Panc1 (cell line): Measurements from ENCODE around the gene GJB3. TPM values are rescaled to one million over a fixed set of nuclear protein-coding genes. Genes with fewer than 3 reads are reported as not detected.

ENCODE experiments used
- ATAC-seq: fragments of 200-7000 bp; cut with Tn5 transposase; 2 replicates; pipeline ENCODE4 v1.9.1; 2020; ENCODE audit warnings: mild to moderate bottlenecking, moderate library complexity
- BruUV-seq: library from RNA; stranded (reverse); fragments of 400-500 nt; replicated peaks from 2 replicates; lab custom pipeline; 2021; lab: Mats Ljungman, UMichigan
- CTCF ChIA-PET: fragments of 300-600 bp; sonication (Branson Sonifier 250); formaldehyde crosslinking; loops from one replicate; lab custom pipeline; 2022; ENCODE audit warnings: antibody characterized with exemption; lab: Charles Lee
- POLR2A ChIA-PET: fragments of 300-600 bp; sonication (Branson Sonifier 250); formaldehyde crosslinking; loops from one replicate; lab custom pipeline; 2022; ENCODE audit warnings: antibody characterized with exemption; lab: Charles Lee
- DNase-seq: peaks from one replicate; pipeline ENCODE4 v3.0.0-alpha.2; 2010; ENCODE audit warnings: low read depth, low spot score
- H3K27ac ChIP-seq: 2 replicates; pipeline ENCODE4 v1.5.1; 2011; ENCODE audit warnings: mild to moderate bottlenecking, low read length, inconsistent platforms
- H3K27me3 ChIP-seq: fragments of 200-500 bp; sonication (Bioruptor generic); 2 replicates; pipeline ENCODE4 v1.6.0; 2014; ENCODE audit warnings: low read length, inconsistent platforms; ENCODE audit not compliant: control insufficient read depth, insufficient read depth
- H3K36me3 ChIP-seq: fragments of 200-500 bp; sonication (Bioruptor generic); 2 replicates; pipeline ENCODE4 v1.5.1; 2014; ENCODE audit warnings: inconsistent platforms, mild to moderate bottlenecking, low read length, moderate library complexity; ENCODE audit not compliant: control insufficient read depth, insufficient read depth
- H3K4me1 ChIP-seq: 2 replicates; pipeline ENCODE4 v1.5.1; 2011; ENCODE audit warnings: inconsistent platforms, mild to moderate bottlenecking, low read length, moderate library complexity; ENCODE audit not compliant: control insufficient read depth, insufficient read depth
- H3K4me3 ChIP-seq, 2 experiments: 2 replicates each; pipeline ENCODE4 v1.5.1; 2011 to 2012; ENCODE audit warnings: low read depth in 2 of 2, low read length in 2 of 2, mild to moderate bottlenecking in 2 of 2, inconsistent platforms in 1 of 2, moderate library complexity in 1 of 2
- H3K9me3 ChIP-seq: fragments of 200-500 bp; sonication (Bioruptor generic); 2 replicates; pipeline ENCODE4 v1.5.1; 2014; ENCODE audit warnings: low read depth, mild to moderate bottlenecking, inconsistent platforms, low read length, moderate library complexity; ENCODE audit not compliant: control insufficient read depth, insufficient read depth
- POLR2AphosphoS5 ChIP-seq: IDR thresholded peaks from 2 replicates; pipeline ENCODE4 v1.6.1; 2012; ENCODE audit warnings: mild to moderate bottlenecking, low read depth, low read length, moderate library complexity
- SIN3A ChIP-seq: IDR thresholded peaks from 2 replicates; pipeline ENCODE4 v1.6.1; 2012; ENCODE audit warnings: low read depth, mild to moderate bottlenecking, low read length, moderate library complexity, borderline replicate concordance; ENCODE audit not compliant: insufficient read depth
- TCF7L2 ChIP-seq: IDR thresholded peaks from 2 replicates; pipeline ENCODE4 v1.6.1; 2011; ENCODE audit warnings: mild to moderate bottlenecking, low read depth, low read length, inconsistent platforms
- in situ Hi-C: cut with HindIII; loops from 2 replicates; pipeline ENCODE4 v1.10.0; 2016; ENCODE audit warnings: low sequenced_read_pairs, low pct_unique_long_range_greater_than_20kb
- intact Hi-C: fragments of 100-400 bp; cut with micrococcal nuclease; formaldehyde crosslinking; loops from one replicate; pipeline ENCODE4 v1.10.0; 2022; ENCODE audit not compliant: unreplicated experiment
- total RNA-seq: library from RNA; stranded (reverse); gene quantifications from one replicate; pipeline ENCODE4 v1.2.1, GENCODE V29; 2021; ENCODE audit not compliant: unreplicated experiment
- TF ChIP-seq, protein P1 (sequence below): fragments of 450-650 bp; IDR thresholded peaks from 2 replicates; pipeline ENCODE4 v1.5.1; 2017; ENCODE audit warnings: mild to moderate bottlenecking
- TF ChIP-seq, protein P2 (sequence below), 2 experiments: IDR thresholded peaks; 2 replicates each; pipeline ENCODE4 v1.6.1; 2011 to 2012; ENCODE audit warnings: low read depth in 2 of 2, control low read depth in 1 of 2, low read length in 1 of 2, mild to moderate bottlenecking in 1 of 2, moderate library complexity in 1 of 2; ENCODE audit not compliant: insufficient read depth in 1 of 2

The GJB3 gene
- total RNA-seq, 1 experiment from 2014 or later = 0.15 TPM

DNA sequence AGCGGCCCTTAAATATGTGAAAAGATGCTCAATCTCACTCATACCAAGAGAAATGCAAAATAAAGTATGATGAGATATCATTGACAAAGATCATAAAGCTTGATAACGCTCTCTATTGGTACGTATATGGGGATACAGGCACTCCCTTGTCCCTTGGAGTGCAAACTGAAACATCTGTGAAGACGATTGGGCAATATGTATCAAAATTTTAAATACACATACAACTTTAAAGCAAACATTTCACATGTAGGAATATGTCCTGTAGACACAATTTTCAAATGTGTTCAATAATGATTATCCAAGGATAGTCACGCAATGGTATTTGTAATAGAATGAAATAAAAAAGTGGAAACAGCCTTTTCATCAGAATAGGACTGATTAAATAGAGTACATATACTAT, 2.0 kb upstream of the GJB3 start:
- intact Hi-C loops (no loop called here), in situ Hi-C loops (no loop called here)
- H3K4me1 ChIP-seq = peaks cover 5% of the 10 kb centered on the region; the same call in 1 of the 2 replicates
- H3K36me3 ChIP-seq = peaks cover 5% of the 10 kb centered on the region; the same call in 1 of the 2 replicates
- DNase-seq = no peak
- POLR2A ChIA-PET = interaction anchor here (0.6 kb wide), 1 partner anchor 1197 kb away, joined by 3 read pairs; no protein-coding TSS in a partner anchor
- CTCF ChIA-PET = no interaction called here
- H3K27ac ChIP-seq = no peak overlapping the region
- BruUV-seq = no TSS peak
- H3K27me3 ChIP-seq = peaks cover 3% of the 10 kb centered on the region
- no peak for TF ChIP-seq SIN3A
- no peak for TF ChIP-seq TCF7L2
- TF ChIP-seq, protein P1, sequence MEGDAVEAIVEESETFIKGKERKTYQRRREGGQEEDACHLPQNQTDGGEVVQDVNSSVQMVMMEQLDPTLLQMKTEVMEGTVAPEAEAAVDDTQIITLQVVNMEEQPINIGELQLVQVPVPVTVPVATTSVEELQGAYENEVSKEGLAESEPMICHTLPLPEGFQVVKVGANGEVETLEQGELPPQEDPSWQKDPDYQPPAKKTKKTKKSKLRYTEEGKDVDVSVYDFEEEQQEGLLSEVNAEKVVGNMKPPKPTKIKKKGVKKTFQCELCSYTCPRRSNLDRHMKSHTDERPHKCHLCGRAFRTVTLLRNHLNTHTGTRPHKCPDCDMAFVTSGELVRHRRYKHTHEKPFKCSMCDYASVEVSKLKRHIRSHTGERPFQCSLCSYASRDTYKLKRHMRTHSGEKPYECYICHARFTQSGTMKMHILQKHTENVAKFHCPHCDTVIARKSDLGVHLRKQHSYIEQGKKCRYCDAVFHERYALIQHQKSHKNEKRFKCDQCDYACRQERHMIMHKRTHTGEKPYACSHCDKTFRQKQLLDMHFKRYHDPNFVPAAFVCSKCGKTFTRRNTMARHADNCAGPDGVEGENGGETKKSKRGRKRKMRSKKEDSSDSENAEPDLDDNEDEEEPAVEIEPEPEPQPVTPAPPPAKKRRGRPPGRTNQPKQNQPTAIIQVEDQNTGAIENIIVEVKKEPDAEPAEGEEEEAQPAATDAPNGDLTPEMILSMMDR = no peak
- TF ChIP-seq, protein P2, sequence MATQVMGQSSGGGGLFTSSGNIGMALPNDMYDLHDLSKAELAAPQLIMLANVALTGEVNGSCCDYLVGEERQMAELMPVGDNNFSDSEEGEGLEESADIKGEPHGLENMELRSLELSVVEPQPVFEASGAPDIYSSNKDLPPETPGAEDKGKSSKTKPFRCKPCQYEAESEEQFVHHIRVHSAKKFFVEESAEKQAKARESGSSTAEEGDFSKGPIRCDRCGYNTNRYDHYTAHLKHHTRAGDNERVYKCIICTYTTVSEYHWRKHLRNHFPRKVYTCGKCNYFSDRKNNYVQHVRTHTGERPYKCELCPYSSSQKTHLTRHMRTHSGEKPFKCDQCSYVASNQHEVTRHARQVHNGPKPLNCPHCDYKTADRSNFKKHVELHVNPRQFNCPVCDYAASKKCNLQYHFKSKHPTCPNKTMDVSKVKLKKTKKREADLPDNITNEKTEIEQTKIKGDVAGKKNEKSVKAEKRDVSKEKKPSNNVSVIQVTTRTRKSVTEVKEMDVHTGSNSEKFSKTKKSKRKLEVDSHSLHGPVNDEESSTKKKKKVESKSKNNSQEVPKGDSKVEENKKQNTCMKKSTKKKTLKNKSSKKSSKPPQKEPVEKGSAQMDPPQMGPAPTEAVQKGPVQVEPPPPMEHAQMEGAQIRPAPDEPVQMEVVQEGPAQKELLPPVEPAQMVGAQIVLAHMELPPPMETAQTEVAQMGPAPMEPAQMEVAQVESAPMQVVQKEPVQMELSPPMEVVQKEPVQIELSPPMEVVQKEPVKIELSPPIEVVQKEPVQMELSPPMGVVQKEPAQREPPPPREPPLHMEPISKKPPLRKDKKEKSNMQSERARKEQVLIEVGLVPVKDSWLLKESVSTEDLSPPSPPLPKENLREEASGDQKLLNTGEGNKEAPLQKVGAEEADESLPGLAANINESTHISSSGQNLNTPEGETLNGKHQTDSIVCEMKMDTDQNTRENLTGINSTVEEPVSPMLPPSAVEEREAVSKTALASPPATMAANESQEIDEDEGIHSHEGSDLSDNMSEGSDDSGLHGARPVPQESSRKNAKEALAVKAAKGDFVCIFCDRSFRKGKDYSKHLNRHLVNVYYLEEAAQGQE (IDR thresholded peaks at IDR 0.05; ENCODE audit: insufficient read depth in 1 of 2, low read depth in 2 of 2, low read length in 1 of 2) = no peak
- TF ChIP-seq POLR2AphosphoS5 = no peak
- H3K9me3 ChIP-seq = no peaks in the 10 kb centered on the region
- no peak overlapping the region for H3K4me3 ChIP-seq
- no peak for ATAC-seq

DNA sequence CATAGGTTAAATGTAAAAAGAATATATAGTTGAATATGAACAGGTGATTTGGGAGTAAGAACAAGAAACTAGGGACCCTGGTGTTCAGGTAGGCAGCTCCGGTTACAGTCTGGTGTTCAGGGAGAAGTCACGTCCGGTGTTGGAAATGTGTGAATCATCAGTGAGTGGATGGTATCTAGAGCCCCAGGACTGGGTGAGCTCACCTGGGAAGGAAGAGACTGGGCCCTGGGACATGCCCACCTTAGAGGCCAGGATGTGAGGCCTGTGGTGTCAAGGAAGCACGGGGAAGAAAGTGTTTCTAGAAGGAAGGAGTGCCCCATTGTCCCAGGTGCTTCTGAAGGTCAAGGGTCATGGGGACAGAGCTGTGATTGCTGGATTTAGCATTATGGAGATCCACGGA, 1.5 kb upstream of the GJB3 start:
- Histone ChIP-seq H3K27ac (no peak overlapping the region), H3K36me3 (peaks cover 5% of the 10 kb centered on the region; the same call in 1 of the 2 replicates), H3K4me3 (no peak overlapping the region), H3K9me3 (no peaks in the 10 kb centered on the region), H3K4me1 (peaks cover 5% of the 10 kb centered on the region; the same call in 1 of the 2 replicates), H3K27me3 (peaks cover 3% of the 10 kb centered on the region)
- DNase-seq (no peak), ATAC-seq (no peak)
- in situ Hi-C loops (no loop called here), intact Hi-C loops (no loop called here)
- no TSS peak for BruUV-seq
- TF ChIP-seq TCF7L2 (no peak), POLR2AphosphoS5 (no peak), SIN3A (no peak)
- TF ChIP-seq, protein P1 = no peak
- TF ChIP-seq, protein P2 (IDR thresholded peaks at IDR 0.05; ENCODE audit: insufficient read depth in 1 of 2, low read depth in 2 of 2, low read length in 1 of 2) = no peak
- ChIA-PET CTCF (no interaction called here), POLR2A (interaction anchor here (0.6 kb wide), 1 partner anchor 1198 kb away, joined by 3 read pairs; no protein-coding TSS in a partner anchor)
